ENCODE results near the gene OAF.

OAF gene

GRCh38 chr11:120203626-120204025 lies 7.2 kb upstream of the OAF start:
- no peak for DNase-seq (ENCODE audit: low spot score)

- no peak for DNase-seq (ENCODE audit: low spot score)
Observed at GRCh38 chr11:120205596-120206161, 5.2 kb upstream of the OAF start.

- DNase-seq (ENCODE audit: low spot score): no peak
Observed at GRCh38 chr11:120207512-120207911, 3.3 kb upstream of the OAF start.

GRCh38 chr11:120208001-120208441 lies 2.8 kb upstream of the OAF start:
- no peak for DNase-seq (ENCODE audit: low spot score)

GRCh38 chr11:120208777-120209176 lies 2.1 kb upstream of the OAF start:
- DNase-seq (ENCODE audit: low spot score): peak; percentile 84

GRCh38 chr11:120209746-120210625 lies 846 bp upstream of the OAF start:
- no peak for DNase-seq (ENCODE audit: low spot score)

GRCh38 chr11:120211522-120212258 lies 858 bp downstream of the OAF start:
- DNase-seq (ENCODE audit: low spot score): no peak

GRCh38 chr11:120212259-120212878 lies 1.5 kb downstream of the OAF start:
- no peak for DNase-seq (ENCODE audit: low spot score)

GRCh38 chr11:120212926-120213325 lies 2.1 kb downstream of the OAF start:
- no peak for DNase-seq (ENCODE audit: low spot score)

- no peak for DNase-seq (ENCODE audit: low spot score)
Observed at GRCh38 chr11:120214581-120214980, 3.7 kb downstream of the OAF start.

GRCh38 chr11:120215634-120216033 lies 4.8 kb downstream of the OAF start:
- no peak for DNase-seq (ENCODE audit: low spot score)

GRCh38 chr11:120216426-120217102 lies 5.7 kb downstream of the OAF start:
- DNase-seq (ENCODE audit: low spot score): no peak

GRCh38 chr11:120217526-120217925 lies 6.7 kb downstream of the OAF start:
- no peak for DNase-seq (ENCODE audit: low spot score)

- no peak for DNase-seq (ENCODE audit: low spot score)
Observed at GRCh38 chr11:120217941-120218694, 7.3 kb downstream of the OAF start.

GRCh38 chr11:120218695-120219033 lies 7.8 kb downstream of the OAF start:
- no peak for DNase-seq (ENCODE audit: low spot score)

- DNase-seq (ENCODE audit: low spot score): no peak
Observed at GRCh38 chr11:120219232-120219937, 8.6 kb downstream of the OAF start.

- DNase-seq (ENCODE audit: low spot score): no peak
Observed at GRCh38 chr11:120219938-120220746, 9.3 kb downstream of the OAF start.

- no peak for DNase-seq (ENCODE audit: low spot score)
Observed at GRCh38 chr11:120220747-120221037, 9.9 kb downstream of the OAF start.

GRCh38 chr11:120221115-120221752 lies 10.4 kb downstream of the OAF start:
- no peak for DNase-seq (ENCODE audit: low spot score)
